Liver (tissue), 9 donors: ENCODE results near the gene WNT1. TPM values are rescaled to one million over a fixed set of nuclear protein-coding genes. Genes with fewer than 3 reads are reported as not detected.

Experiments
- DNase-seq: peaks from one replicate; pipeline ENCODE4 v3.0.0-alpha.2; 2017; ENCODE audit warnings: low spot score
- H3K27ac ChIP-seq, 2 donors: one replicate each; pipeline ENCODE4 v1.7.0; 2013; ENCODE audit warnings: inconsistent platforms in 2 of 2, low read length in 2 of 2, control low read depth in 1 of 2, low read depth in 1 of 2, mild to moderate bottlenecking in 1 of 2
- H3K27me3 ChIP-seq, 4 donors: one replicate each; pipeline versions ENCODE4 v1.6.1 to v1.7.0; 2013; ENCODE audit warnings: low read length in 3 of 4, inconsistent platforms in 1 of 4, mild to moderate bottlenecking in 1 of 4, moderate library complexity in 1 of 4; ENCODE audit not compliant: control insufficient read depth in 4 of 4, insufficient read depth in 4 of 4
- H3K36me3 ChIP-seq, 4 donors: one replicate each; pipeline versions ENCODE4 v1.6.1 to v1.7.0; 2013; ENCODE audit warnings: low read length in 3 of 4, mild to moderate bottlenecking in 3 of 4, low read depth in 1 of 4, moderate library complexity in 1 of 4; ENCODE audit not compliant: control insufficient read depth in 4 of 4, insufficient read depth in 3 of 4
- H3K4me1 ChIP-seq, 4 donors: one replicate each; pipeline versions ENCODE4 v1.6.1 to v1.7.0; 2013; ENCODE audit warnings: low read length in 3 of 4, mild to moderate bottlenecking in 3 of 4, moderate library complexity in 1 of 4; ENCODE audit not compliant: control insufficient read depth in 4 of 4, insufficient read depth in 4 of 4
- H3K4me3 ChIP-seq, 3 donors: one replicate each; pipeline versions ENCODE4 v1.6.1 to v1.7.0; 2013; ENCODE audit warnings: low read length in 3 of 3, control low read depth in 1 of 3, low read depth in 1 of 3, mild to moderate bottlenecking in 1 of 3
- H3K9ac ChIP-seq, 2 donors: one replicate each; pipeline ENCODE4 v1.7.0; 2013; ENCODE audit warnings: low read length in 2 of 2, mild to moderate bottlenecking in 2 of 2, moderate library complexity in 2 of 2, control low read depth in 1 of 2, low read depth in 1 of 2
- H3K9me3 ChIP-seq, 4 donors: one replicate each; pipeline versions ENCODE4 v1.6.1 to v1.7.0; 2013; ENCODE audit warnings: low read length in 3 of 4; ENCODE audit not compliant: control insufficient read depth in 4 of 4
- FOXA1 ChIP-seq: IDR thresholded peaks from 2 replicates; pipeline ENCODE4 v1.6.1; 2016; ENCODE audit warnings: antibody characterized with exemption
- FOXA2 ChIP-seq: IDR thresholded peaks from 2 replicates; pipeline ENCODE4 v1.6.1; 2016; ENCODE audit warnings: antibody characterized with exemption
- GABPA ChIP-seq, 2 donors: IDR thresholded peaks in 1 of 2; conservative IDR thresholded peaks in 1 of 2; 2 replicates each; pipeline ENCODE4 v1.6.1; 2016; ENCODE audit warnings: antibody characterized with exemption in 2 of 2, mild to moderate bottlenecking in 1 of 2, moderate library complexity in 1 of 2
- HNF4A ChIP-seq, 2 donors: conservative IDR thresholded peaks; 2 replicates each; pipeline ENCODE4 v1.6.1; 2016; ENCODE audit warnings: antibody characterized with exemption in 2 of 2, mild to moderate bottlenecking in 2 of 2
- HNF4G ChIP-seq: IDR thresholded peaks from 2 replicates; pipeline ENCODE4 v1.6.1; 2016; ENCODE audit warnings: antibody characterized with exemption
- JUND ChIP-seq, 2 donors: IDR thresholded peaks; 2 replicates each; pipeline ENCODE4 v1.6.1; 2016; ENCODE audit warnings: antibody characterized with exemption in 2 of 2
- NR2F2 ChIP-seq: IDR thresholded peaks from 2 replicates; pipeline ENCODE4 v1.6.1; 2016; ENCODE audit warnings: antibody characterized with exemption
- RAD21 ChIP-seq, 2 donors: IDR thresholded peaks; 2 replicates each; pipeline ENCODE4 v1.6.1; 2016; ENCODE audit warnings: antibody characterized with exemption in 2 of 2, mild to moderate bottlenecking in 2 of 2
- RXRA ChIP-seq, 2 donors: IDR thresholded peaks; 2 replicates each; pipeline ENCODE4 v1.6.1; 2017 to 2018; ENCODE audit warnings: antibody characterized with exemption in 2 of 2, mild to moderate bottlenecking in 1 of 2
- TAF1 ChIP-seq: conservative IDR thresholded peaks from 2 replicates; pipeline ENCODE4 v1.6.1; 2016; ENCODE audit warnings: antibody characterized with exemption, mild to moderate bottlenecking
- YY1 ChIP-seq: IDR thresholded peaks from 2 replicates; pipeline ENCODE4 v1.6.1; 2016; ENCODE audit warnings: antibody characterized with exemption, mild to moderate bottlenecking
- WGBS: extraction: QIAGEN DNeasy Blood & Tissue Kit; methylation state at CpG from one replicate; pipeline ENCODE4 v1.1.7; 2013; 5-methylcytosine and 5-hydroxymethylcytosine counted together
- polyA plus RNA-seq, 2 donors: library from polyadenylated mRNA; stranded (reverse) in 1 of 2; unstranded in 1 of 2; fragments of 200-250 nt in 1 of 2; fragments of >200 nt in 1 of 2; fragmentation: Nextera tagmentation in 1 of 2; extraction: Ambion mirVana in 1 of 2; gene quantifications; one replicate each; pipeline versions ENCODE4 v1.2.1 to v1.2.3, GENCODE V29; 2013 to 2015
- total RNA-seq, 2 donors: library from RNA; depleted of rRNA; stranded (reverse); fragments of >200 nt; gene quantifications; one replicate each; pipeline ENCODE4 v1.2.3, GENCODE V29; 2014
- TF ChIP-seq, protein P1 (sequence below): IDR thresholded peaks from 2 replicates; pipeline ENCODE4 v1.6.1; 2016; ENCODE audit warnings: antibody characterized with exemption
- TF ChIP-seq, protein P2 (sequence below): IDR thresholded peaks from 2 replicates; pipeline ENCODE4 v1.6.1; 2016; ENCODE audit warnings: antibody characterized with exemption, mild to moderate bottlenecking
- TF ChIP-seq, protein P3 (sequence below): IDR thresholded peaks from 2 replicates; pipeline ENCODE4 v1.6.1; 2016; ENCODE audit warnings: antibody characterized with exemption
- TF ChIP-seq, protein P4 (sequence below): IDR thresholded peaks from 2 replicates; pipeline ENCODE4 v1.6.1; 2016; ENCODE audit warnings: antibody characterized with exemption
- TF ChIP-seq, protein P5 (sequence below): fragments of 150-350 bp; IDR thresholded peaks from 2 replicates; pipeline ENCODE4 v1.5.1; 2017; ENCODE audit warnings: improper control_type of control experiment, low read depth, low read length; ENCODE audit not compliant: missing input control
- donor health status: healthy.
- donor health status: healthy.
- donor health status: healthy.
- donor health status: healthy.
- donor health status: healthy.

WNT1 gene
- total and polyA plus RNA-seq, 4 donors = not detected

DNA sequence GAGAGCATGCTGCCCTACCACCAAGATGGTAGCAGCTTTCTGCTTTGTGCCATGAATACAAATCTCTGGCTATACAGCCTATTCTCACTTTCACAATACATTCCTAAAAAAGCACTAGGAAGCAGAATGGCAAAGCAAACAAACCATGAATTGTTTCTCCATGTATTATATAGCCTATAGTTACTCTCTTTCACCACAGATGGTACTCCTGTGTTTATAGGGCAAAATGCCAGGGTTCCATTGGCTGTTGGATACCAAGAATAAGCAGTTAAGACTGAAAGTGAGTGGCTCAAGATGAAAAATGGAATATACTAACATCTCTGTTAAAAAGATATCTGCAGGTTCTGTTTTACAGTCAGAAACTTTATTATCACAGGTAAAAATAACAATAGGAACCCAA lies 31.9 kb upstream of the WNT1 start:
- H3K27ac ChIP-seq = no peak overlapping the region
- H3K4me3 ChIP-seq = no peak overlapping the region
- H3K36me3 ChIP-seq = peaks cover under 1 to 4% (median 3%) of the 10 kb centered on the region in 4 donors
- DNase-seq = no peak
- H3K9me3 ChIP-seq = no peaks in the 10 kb centered on the region
- no peak for TF ChIP-seq RAD21 (IDR thresholded peaks at IDR 0.05)
- TF ChIP-seq, protein P1, sequence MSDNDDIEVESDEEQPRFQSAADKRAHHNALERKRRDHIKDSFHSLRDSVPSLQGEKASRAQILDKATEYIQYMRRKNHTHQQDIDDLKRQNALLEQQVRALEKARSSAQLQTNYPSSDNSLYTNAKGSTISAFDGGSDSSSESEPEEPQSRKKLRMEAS = no peak
- no peak for TF ChIP-seq FOXA1
- no peak for TF ChIP-seq HNF4G
- TF ChIP-seq GABPA (IDR thresholded peaks at IDR 0.05 in 1 of 2, conservative IDR thresholded peaks at IDR 0.05 in 1 of 2) = no peak
- no peak for TF ChIP-seq YY1
- TF ChIP-seq, protein P2, sequence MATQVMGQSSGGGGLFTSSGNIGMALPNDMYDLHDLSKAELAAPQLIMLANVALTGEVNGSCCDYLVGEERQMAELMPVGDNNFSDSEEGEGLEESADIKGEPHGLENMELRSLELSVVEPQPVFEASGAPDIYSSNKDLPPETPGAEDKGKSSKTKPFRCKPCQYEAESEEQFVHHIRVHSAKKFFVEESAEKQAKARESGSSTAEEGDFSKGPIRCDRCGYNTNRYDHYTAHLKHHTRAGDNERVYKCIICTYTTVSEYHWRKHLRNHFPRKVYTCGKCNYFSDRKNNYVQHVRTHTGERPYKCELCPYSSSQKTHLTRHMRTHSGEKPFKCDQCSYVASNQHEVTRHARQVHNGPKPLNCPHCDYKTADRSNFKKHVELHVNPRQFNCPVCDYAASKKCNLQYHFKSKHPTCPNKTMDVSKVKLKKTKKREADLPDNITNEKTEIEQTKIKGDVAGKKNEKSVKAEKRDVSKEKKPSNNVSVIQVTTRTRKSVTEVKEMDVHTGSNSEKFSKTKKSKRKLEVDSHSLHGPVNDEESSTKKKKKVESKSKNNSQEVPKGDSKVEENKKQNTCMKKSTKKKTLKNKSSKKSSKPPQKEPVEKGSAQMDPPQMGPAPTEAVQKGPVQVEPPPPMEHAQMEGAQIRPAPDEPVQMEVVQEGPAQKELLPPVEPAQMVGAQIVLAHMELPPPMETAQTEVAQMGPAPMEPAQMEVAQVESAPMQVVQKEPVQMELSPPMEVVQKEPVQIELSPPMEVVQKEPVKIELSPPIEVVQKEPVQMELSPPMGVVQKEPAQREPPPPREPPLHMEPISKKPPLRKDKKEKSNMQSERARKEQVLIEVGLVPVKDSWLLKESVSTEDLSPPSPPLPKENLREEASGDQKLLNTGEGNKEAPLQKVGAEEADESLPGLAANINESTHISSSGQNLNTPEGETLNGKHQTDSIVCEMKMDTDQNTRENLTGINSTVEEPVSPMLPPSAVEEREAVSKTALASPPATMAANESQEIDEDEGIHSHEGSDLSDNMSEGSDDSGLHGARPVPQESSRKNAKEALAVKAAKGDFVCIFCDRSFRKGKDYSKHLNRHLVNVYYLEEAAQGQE = no peak
- TF ChIP-seq, protein P3, sequence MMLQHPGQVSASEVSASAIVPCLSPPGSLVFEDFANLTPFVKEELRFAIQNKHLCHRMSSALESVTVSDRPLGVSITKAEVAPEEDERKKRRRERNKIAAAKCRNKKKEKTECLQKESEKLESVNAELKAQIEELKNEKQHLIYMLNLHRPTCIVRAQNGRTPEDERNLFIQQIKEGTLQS = no peak
- TF ChIP-seq, protein P4, sequence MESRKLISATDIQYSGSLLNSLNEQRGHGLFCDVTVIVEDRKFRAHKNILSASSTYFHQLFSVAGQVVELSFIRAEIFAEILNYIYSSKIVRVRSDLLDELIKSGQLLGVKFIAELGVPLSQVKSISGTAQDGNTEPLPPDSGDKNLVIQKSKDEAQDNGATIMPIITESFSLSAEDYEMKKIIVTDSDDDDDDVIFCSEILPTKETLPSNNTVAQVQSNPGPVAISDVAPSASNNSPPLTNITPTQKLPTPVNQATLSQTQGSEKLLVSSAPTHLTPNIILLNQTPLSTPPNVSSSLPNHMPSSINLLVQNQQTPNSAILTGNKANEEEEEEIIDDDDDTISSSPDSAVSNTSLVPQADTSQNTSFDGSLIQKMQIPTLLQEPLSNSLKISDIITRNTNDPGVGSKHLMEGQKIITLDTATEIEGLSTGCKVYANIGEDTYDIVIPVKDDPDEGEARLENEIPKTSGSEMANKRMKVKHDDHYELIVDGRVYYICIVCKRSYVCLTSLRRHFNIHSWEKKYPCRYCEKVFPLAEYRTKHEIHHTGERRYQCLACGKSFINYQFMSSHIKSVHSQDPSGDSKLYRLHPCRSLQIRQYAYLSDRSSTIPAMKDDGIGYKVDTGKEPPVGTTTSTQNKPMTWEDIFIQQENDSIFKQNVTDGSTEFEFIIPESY = no peak
- TF ChIP-seq TAF1 = no peak
- TF ChIP-seq FOXA2 = no peak
- TF ChIP-seq RXRA (IDR thresholded peaks at IDR 0.05) = no peak
- H3K27me3 ChIP-seq = no peaks in the 10 kb centered on the region
- H3K9ac ChIP-seq = no peak overlapping the region
- H3K4me1 ChIP-seq = no peaks in the 10 kb centered on the region

DNA sequence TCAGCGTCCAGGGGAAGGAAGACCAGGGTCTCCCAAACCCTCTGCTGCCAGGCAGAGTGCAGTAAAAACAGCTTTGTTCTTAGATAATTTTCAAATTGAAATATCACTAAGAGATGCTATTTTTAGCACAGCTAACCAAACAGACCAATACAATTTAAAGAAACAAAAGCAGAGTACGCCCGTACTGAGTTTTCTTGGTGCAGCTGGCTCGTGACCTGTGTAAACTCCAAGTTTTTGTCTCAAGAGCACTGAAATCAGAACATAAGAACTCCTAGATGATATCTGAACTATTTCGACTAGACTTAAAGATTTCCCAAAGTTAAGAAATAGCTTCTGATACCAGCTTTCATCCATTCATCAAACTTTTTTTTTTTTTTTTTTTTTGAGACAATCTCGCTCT lies 31.2 kb upstream of the WNT1 start:
- Histone ChIP-seq H3K9me3 (no peaks in the 10 kb centered on the region), H3K4me1 (no peaks in the 10 kb centered on the region), H3K36me3 (peaks cover 0 to 4% (median 0%) of the 10 kb centered on the region in 4 donors), H3K9ac (no peak overlapping the region), H3K27me3 (no peaks in the 10 kb centered on the region), H3K27ac (no peak overlapping the region), H3K4me3 (no peak overlapping the region)
- TF ChIP-seq FOXA1 (no peak), HNF4A (conservative IDR thresholded peaks at IDR 0.05) (no peak), GABPA (IDR thresholded peaks at IDR 0.05 in 1 of 2, conservative IDR thresholded peaks at IDR 0.05 in 1 of 2) (no peak), RAD21 (IDR thresholded peaks at IDR 0.05) (no peak), HNF4G (no peak), NR2F2 (no peak), RXRA (IDR thresholded peaks at IDR 0.05) (no peak), JUND (IDR thresholded peaks at IDR 0.05) (no peak), TAF1 (no peak), YY1 (no peak)
- TF ChIP-seq, protein P3 = no peak
- TF ChIP-seq, protein P1 = no peak
- TF ChIP-seq, protein P4 = no peak
- TF ChIP-seq, protein P2 = no peak
- TF ChIP-seq, protein P5, sequence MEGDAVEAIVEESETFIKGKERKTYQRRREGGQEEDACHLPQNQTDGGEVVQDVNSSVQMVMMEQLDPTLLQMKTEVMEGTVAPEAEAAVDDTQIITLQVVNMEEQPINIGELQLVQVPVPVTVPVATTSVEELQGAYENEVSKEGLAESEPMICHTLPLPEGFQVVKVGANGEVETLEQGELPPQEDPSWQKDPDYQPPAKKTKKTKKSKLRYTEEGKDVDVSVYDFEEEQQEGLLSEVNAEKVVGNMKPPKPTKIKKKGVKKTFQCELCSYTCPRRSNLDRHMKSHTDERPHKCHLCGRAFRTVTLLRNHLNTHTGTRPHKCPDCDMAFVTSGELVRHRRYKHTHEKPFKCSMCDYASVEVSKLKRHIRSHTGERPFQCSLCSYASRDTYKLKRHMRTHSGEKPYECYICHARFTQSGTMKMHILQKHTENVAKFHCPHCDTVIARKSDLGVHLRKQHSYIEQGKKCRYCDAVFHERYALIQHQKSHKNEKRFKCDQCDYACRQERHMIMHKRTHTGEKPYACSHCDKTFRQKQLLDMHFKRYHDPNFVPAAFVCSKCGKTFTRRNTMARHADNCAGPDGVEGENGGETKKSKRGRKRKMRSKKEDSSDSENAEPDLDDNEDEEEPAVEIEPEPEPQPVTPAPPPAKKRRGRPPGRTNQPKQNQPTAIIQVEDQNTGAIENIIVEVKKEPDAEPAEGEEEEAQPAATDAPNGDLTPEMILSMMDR = no peak
- 90% methylated on average over 6 of the region's 6 CpGs for WGBS
- no peak for DNase-seq
